HEK293T (cell line): ENCODE results near the gene VAV2.

Experiments
- ARNT ChIP-seq: fragments of 450-650 bp; IDR thresholded peaks from 2 replicates; pipeline ENCODE4 v1.6.1; 2017; ENCODE audit warnings: mild to moderate bottlenecking
- NFRKB ChIP-seq: fragments of 450-650 bp; IDR thresholded peaks from 2 replicates; pipeline ENCODE4 v1.6.1; 2016; ENCODE audit warnings: mild to moderate bottlenecking, moderate library complexity
- SP1 ChIP-seq: fragments of 450-650 bp; IDR thresholded peaks from 2 replicates; pipeline ENCODE4 v1.6.1; 2017
- ZNF384 ChIP-seq: fragments of 450-650 bp; IDR thresholded peaks from 2 replicates; pipeline ENCODE4 v1.6.1; 2016

DNA sequence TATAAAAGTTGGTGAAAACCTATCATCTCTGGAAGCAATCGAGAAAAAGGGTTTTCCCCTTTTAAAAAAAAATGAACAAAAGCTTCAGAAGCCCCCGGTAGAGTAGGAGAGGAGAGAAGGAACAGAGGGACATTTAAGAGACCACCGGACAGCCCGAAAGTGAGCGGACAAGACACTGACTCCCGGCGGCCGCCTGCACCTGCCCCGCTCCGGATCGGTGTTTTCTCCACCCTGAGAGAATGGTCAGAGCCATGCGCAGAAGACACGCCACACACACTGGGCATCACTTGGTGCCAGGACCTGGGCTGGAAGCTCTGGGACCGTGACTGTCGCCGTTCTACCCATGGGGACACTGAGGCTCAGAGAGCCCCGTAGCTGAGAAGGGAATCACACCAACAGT, 192.4 kb downstream of the VAV2 start:
- TF ChIP-seq SP1 = no peak
- TF ChIP-seq NFRKB = no peak
- TF ChIP-seq ARNT = no peak
- TF ChIP-seq ZNF384 = no peak
